ENCODE data around the gene PGD.

Gene PGD

DNA sequence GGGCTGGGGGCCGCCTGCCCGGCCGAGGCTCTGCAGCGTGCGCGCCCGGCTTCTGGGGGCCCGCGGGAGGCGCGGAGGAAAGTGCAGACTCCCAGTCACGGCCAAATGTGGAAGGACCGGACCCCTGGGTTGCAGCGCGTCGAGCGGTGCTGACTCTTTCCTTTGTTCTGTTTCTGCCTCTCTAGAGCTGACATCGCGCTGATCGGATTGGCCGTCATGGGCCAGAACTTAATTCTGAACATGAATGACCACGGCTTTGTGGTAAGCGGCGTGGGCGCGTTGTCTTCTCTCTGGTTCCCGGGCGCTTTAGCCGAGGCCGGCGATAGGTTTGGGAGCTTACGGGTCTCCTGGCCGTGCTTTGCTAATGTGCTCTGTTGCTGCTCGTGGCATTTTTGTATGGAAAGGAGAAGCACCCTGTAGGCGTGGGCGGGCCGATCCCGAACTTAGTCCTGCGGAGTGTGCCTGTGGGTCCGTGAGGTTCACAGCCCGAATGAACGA is 629 bp downstream of the PGD start (continued):
- no peak for TF ChIP-seq ZBTB21 (tag by site-specific recombination; IDR thresholded peaks at IDR 0.05)
- TF ChIP-seq ZFHX2 (tag by site-specific recombination; conservative IDR thresholded peaks at IDR 0.05) = peak; percentile 59
- TF ChIP-seq, protein P1, sequence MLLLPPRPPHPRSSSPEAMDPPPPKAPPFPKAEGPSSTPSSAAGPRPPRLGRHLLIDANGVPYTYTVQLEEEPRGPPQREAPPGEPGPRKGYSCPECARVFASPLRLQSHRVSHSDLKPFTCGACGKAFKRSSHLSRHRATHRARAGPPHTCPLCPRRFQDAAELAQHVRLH (tag by site-specific recombination; IDR thresholded peaks at IDR 0.05) = no peak
- TF ChIP-seq ZNF670 (tag by site-specific recombination; IDR thresholded peaks at IDR 0.05; ENCODE audit: low read depth) = no peak
- TF ChIP-seq GLIS2 (tag by site-specific recombination; IDR thresholded peaks at IDR 0.05) = no peak
- peak; percentile 16; the same call in 1 of the 2 replicates for TF ChIP-seq ZNF335 (tag by site-specific recombination; conservative IDR thresholded peaks at IDR 0.05)
- TF ChIP-seq ZBTB20 (tag by site-specific recombination; IDR thresholded peaks at IDR 0.05) = peak; percentile 72; the same call in 1 of the 2 replicates
- no peak for TF ChIP-seq ZBTB17 (tag by site-specific recombination; IDR thresholded peaks at IDR 0.05)
- 0 out of 2 replicates have a peak, but pooled peaks have one; percentile 14 for TF ChIP-seq ZNF677 (tag by site-specific recombination; IDR thresholded peaks at IDR 0.05)
- TF ChIP-seq, protein P2, sequence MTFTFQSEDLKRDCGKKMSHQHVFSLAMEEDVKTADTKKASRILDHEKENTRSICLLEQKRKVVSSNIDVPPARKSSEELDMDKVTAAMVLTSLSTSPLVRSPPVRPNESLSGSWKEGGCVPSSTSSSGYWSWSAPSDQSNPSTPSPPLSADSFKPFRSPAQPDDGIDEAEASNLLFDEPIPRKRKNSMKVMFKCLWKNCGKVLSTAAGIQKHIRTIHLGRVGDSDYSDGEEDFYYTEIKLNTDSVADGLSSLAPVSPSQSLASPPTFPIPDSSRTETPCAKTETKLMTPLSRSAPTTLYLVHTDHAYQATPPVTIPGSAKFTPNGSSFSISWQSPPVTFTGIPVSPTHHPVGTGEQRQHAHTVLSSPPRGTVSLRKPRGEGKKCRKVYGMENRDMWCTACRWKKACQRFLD (tag by site-specific recombination; IDR thresholded peaks at IDR 0.05) = no peak

DNA sequence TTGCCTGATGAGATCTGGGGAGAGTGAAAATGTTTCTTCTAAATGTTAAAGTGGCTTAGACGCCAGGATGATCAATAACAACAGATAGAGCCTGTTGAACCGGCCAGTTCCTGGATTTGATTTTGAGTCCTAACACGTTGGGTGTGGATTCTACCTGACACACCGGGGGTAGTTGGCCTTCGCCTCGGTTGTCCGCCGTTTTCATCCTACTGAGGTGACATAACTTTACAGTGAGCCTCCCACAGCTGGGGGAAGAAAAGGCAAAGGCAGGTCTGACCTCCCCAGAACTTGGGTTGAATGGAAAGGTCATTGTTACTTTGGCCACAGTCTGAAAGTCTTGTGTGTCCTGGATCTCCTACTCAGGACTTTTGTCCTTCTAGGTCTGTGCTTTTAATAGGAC is 1.1 kb downstream of the PGD start:
- Histone ChIP-seq H3K9me3 (ENCODE audit: control insufficient read depth, insufficient read depth, low read depth, low read length) (no peaks in the 10 kb centered on the region), H3K27ac (ENCODE audit: extremely low read depth, low read depth, low read length) (no peak overlapping the region), H3K4me3 (ENCODE audit: low read depth, low read length) (peak overlapping the region; percentile 62), H3K4me1 (ENCODE audit: control insufficient read depth, insufficient read depth, low read length) (peaks cover 2% of the 10 kb centered on the region; the same call in 1 of the 2 replicates), H3K36me3 (ENCODE audit: control insufficient read depth in 2 of 2, insufficient read depth in 1 of 2, low read length in 2 of 2) (peaks cover 24 to 49% of the 10 kb centered on the region in 2 experiments)
- CTCF ChIA-PET = interaction anchor here (0.7 to 1.6 kb wide), 4 partner anchors 23 to 190 kb away, joined by 3 to 10 read pairs (median 4); partner anchors contain the start of gene CENPS
- POLR2A ChIA-PET = interaction anchor here (0.5 to 2.2 kb wide), 3 partner anchors 20 to 444 kb away, joined by 3 to 10 read pairs (median 5); partner anchors contain the start of gene CENPS
- TF ChIP-seq SCRT2 (tag by site-specific recombination; IDR thresholded peaks at IDR 0.05) (0 out of 2 replicates have a peak, but pooled peaks have one; percentile 20), ZNF335 (tag by site-specific recombination; conservative IDR thresholded peaks at IDR 0.05) (peak; percentile 35)
- TF ChIP-seq, protein P3, sequence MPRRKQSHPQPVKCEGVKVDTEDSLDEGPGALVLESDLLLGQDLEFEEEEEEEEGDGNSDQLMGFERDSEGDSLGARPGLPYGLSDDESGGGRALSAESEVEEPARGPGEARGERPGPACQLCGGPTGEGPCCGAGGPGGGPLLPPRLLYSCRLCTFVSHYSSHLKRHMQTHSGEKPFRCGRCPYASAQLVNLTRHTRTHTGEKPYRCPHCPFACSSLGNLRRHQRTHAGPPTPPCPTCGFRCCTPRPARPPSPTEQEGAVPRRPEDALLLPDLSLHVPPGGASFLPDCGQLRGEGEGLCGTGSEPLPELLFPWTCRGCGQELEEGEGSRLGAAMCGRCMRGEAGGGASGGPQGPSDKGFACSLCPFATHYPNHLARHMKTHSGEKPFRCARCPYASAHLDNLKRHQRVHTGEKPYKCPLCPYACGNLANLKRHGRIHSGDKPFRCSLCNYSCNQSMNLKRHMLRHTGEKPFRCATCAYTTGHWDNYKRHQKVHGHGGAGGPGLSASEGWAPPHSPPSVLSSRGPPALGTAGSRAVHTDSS (tag by site-specific recombination; IDR thresholded peaks at IDR 0.05) = no peak

DNA sequence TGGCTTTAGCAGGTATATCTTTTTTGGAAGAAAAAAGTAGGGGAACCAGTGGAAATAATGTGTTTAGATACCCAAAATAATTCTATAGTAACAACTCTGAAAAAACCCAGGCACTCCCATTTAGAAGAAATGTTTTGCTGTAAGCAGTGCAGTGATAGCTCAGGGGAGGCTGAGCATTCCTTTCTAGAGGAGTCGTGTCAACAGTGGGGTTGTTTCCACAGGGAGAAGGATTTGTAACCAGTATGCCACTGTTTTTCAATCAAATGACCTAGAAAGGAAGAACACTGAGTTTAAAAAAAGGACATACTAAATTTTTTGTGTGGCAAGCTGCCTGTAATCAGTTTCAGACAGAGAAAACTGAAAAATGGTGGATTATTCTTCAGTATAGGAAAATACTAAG is 2.4 kb downstream of the PGD start:
- CTCF ChIA-PET = interaction anchor here (0.6 to 1.2 kb wide), 3 partner anchors 30 to 474 kb away, joined by 3 to 4 read pairs (median 3); no protein-coding TSS in a partner anchor
- POLR2A ChIA-PET = no interaction called here
- Histone ChIP-seq H3K4me1 (ENCODE audit: control insufficient read depth, insufficient read depth, low read length) (peaks cover 2% of the 10 kb centered on the region; the same call in 1 of the 2 replicates), H3K36me3 (ENCODE audit: control insufficient read depth in 2 of 2, insufficient read depth in 1 of 2, low read length in 2 of 2) (peaks cover 36 to 62% of the 10 kb centered on the region in 2 experiments), H3K9me3 (ENCODE audit: control insufficient read depth, insufficient read depth, low read depth, low read length) (no peaks in the 10 kb centered on the region), H3K27ac (ENCODE audit: extremely low read depth, low read depth, low read length) (no peak overlapping the region), H3K4me3 (ENCODE audit: low read depth, low read length) (no peak overlapping the region)
- no peak for TF ChIP-seq ZNF24 (tag by site-specific recombination; IDR thresholded peaks at IDR 0.05)
- 0 out of 2 replicates have a peak, but pooled peaks have one; percentile 9 for TF ChIP-seq GLIS1 (tag by site-specific recombination; IDR thresholded peaks at IDR 0.05)

DNA sequence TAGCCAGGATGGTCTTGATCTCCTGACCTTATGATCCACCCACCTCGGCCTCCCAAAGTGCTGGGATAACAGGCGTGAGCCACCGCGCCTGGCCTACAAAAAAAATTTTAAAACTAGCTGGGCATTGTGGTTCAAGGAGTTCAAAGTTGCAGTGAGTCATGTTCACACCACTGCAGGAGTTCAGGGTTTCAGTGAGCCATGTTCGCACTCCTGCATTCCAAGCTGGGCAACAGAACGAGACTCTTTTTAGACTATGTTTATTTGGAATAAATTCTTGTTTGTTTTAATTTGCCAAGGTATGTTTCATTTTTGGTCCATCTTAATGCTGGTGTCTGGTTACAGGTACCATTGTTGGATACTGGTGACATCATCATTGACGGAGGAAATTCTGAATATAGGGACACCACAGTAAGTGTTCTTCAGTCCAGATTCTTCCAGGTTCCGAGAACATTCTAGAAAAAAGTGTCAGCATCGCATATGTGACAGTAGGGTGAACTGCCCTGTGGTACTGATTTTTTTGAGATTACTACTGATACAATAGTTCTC is 3.9 kb downstream of the PGD start:
- ChIA-PET POLR2A (interaction anchor here (1.2 kb wide), 1 partner anchor 18 kb away, joined by 5 read pairs; no protein-coding TSS in a partner anchor), CTCF (no interaction called here)
- Histone ChIP-seq H3K4me3 (ENCODE audit: low read depth, low read length) (no peak overlapping the region), H3K4me1 (ENCODE audit: control insufficient read depth, insufficient read depth, low read length) (peaks cover 2% of the 10 kb centered on the region; the same call in 1 of the 2 replicates), H3K27ac (ENCODE audit: extremely low read depth, low read depth, low read length) (no peak overlapping the region), H3K9me3 (ENCODE audit: control insufficient read depth, insufficient read depth, low read depth, low read length) (no peaks in the 10 kb centered on the region), H3K36me3 (ENCODE audit: control insufficient read depth in 2 of 2, insufficient read depth in 1 of 2, low read length in 2 of 2) (peaks cover 47 to 77% of the 10 kb centered on the region in 2 experiments)
- TF ChIP-seq ZNF140 (tag by site-specific recombination; IDR thresholded peaks at IDR 0.05) = no peak
- TF ChIP-seq, protein P4, sequence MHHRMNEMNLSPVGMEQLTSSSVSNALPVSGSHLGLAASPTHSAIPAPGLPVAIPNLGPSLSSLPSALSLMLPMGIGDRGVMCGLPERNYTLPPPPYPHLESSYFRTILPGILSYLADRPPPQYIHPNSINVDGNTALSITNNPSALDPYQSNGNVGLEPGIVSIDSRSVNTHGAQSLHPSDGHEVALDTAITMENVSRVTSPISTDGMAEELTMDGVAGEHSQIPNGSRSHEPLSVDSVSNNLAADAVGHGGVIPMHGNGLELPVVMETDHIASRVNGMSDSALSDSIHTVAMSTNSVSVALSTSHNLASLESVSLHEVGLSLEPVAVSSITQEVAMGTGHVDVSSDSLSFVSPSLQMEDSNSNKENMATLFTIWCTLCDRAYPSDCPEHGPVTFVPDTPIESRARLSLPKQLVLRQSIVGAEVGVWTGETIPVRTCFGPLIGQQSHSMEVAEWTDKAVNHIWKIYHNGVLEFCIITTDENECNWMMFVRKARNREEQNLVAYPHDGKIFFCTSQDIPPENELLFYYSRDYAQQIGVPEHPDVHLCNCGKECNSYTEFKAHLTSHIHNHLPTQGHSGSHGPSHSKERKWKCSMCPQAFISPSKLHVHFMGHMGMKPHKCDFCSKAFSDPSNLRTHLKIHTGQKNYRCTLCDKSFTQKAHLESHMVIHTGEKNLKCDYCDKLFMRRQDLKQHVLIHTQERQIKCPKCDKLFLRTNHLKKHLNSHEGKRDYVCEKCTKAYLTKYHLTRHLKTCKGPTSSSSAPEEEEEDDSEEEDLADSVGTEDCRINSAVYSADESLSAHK (tag by site-specific recombination; IDR thresholded peaks at IDR 0.05) = no peak
- TF ChIP-seq TCF7L2 (IDR thresholded peaks at IDR 0.05; ENCODE audit: borderline replicate concordance, low read depth, low read length) = no peak
- TF ChIP-seq, protein P5, sequence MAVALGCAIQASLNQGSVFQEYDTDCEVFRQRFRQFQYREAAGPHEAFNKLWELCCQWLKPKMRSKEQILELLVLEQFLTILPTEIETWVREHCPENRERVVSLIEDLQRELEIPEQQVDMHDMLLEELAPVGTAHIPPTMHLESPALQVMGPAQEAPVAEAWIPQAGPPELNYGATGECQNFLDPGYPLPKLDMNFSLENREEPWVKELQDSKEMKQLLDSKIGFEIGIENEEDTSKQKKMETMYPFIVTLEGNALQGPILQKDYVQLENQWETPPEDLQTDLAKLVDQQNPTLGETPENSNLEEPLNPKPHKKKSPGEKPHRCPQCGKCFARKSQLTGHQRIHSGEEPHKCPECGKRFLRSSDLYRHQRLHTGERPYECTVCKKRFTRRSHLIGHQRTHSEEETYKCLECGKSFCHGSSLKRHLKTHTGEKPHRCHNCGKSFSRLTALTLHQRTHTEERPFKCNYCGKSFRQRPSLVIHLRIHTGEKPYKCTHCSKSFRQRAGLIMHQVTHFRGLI (tag by site-specific recombination; IDR thresholded peaks at IDR 0.05) = no peak
- TF ChIP-seq, protein P6, sequence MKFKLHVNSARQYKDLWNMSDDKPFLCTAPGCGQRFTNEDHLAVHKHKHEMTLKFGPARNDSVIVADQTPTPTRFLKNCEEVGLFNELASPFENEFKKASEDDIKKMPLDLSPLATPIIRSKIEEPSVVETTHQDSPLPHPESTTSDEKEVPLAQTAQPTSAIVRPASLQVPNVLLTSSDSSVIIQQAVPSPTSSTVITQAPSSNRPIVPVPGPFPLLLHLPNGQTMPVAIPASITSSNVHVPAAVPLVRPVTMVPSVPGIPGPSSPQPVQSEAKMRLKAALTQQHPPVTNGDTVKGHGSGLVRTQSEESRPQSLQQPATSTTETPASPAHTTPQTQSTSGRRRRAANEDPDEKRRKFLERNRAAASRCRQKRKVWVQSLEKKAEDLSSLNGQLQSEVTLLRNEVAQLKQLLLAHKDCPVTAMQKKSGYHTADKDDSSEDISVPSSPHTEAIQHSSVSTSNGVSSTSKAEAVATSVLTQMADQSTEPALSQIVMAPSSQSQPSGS (tag by site-specific recombination; IDR thresholded peaks at IDR 0.05; ENCODE audit: low read depth) = peak; percentile 57
